HepG2 (cell line): ENCODE results near the gene UGGT1. TPM values are rescaled to one million over a fixed set of nuclear protein-coding genes. Genes with fewer than 3 reads are reported as not detected.

Experiments used
- ARNTL ChIP-seq: sonication (generic); formaldehyde crosslinking; IDR thresholded peaks from 2 replicates; pipeline ENCODE4 v1.4.0; 2020; ENCODE audit warnings: mild to moderate bottlenecking, missing genetic modification reagents
- ATF6 ChIP-seq: sonication (generic); formaldehyde crosslinking; conservative IDR thresholded peaks from 2 replicates; pipeline ENCODE4 v1.4.0; 2020; ENCODE audit warnings: missing genetic modification reagents
- E2F2 ChIP-seq: sonication (generic); formaldehyde crosslinking; IDR thresholded peaks from 2 replicates; pipeline ENCODE4 v1.4.0; 2020; ENCODE audit warnings: missing genetic modification reagents, borderline replicate concordance
- FOXO4 ChIP-seq: sonication (generic); formaldehyde crosslinking; conservative IDR thresholded peaks from 2 replicates; pipeline ENCODE4 v1.8.1; 2023; ENCODE audit warnings: missing genetic modification reagents
- GLI4 ChIP-seq: sonication (generic); formaldehyde crosslinking; IDR thresholded peaks from 2 replicates; pipeline ENCODE4 v1.5.1; 2020; ENCODE audit warnings: missing genetic modification reagents, mild to moderate bottlenecking, moderate library complexity, borderline replicate concordance
- GZF1 ChIP-seq: sonication (generic); formaldehyde crosslinking; IDR thresholded peaks from 2 replicates; pipeline ENCODE4 v1.5.1; 2020; ENCODE audit warnings: mild to moderate bottlenecking, missing genetic modification reagents
- MED13 ChIP-seq: sonication (generic); formaldehyde crosslinking; IDR thresholded peaks from 2 replicates; pipeline ENCODE4 v1.5.0; 2020; ENCODE audit warnings: missing genetic modification reagents
- NFYC ChIP-seq: IDR thresholded peaks from 2 replicates; pipeline ENCODE4 v1.6.1; 2016; ENCODE audit warnings: missing genetic modification reagents, missing compliant biosample characterization
- SUZ12 ChIP-seq: fragments of 150-350 bp; IDR thresholded peaks from 2 replicates; pipeline ENCODE4 v1.6.1; 2014; ENCODE audit warnings: low read depth, low read length
- TBX3 ChIP-seq: fragments of 450-650 bp; IDR thresholded peaks from 2 replicates; pipeline ENCODE4 v1.6.1; 2017; ENCODE audit warnings: antibody characterized with exemption, mild to moderate bottlenecking, inconsistent platforms, borderline replicate concordance
- TFE3 ChIP-seq: IDR thresholded peaks from 2 replicates; pipeline ENCODE4 v1.6.1; 2016
- UBTF ChIP-seq: sonication (generic); formaldehyde crosslinking; IDR thresholded peaks from 2 replicates; pipeline ENCODE4 v1.4.0; 2020; ENCODE audit warnings: mild to moderate bottlenecking, missing genetic modification reagents
- ZHX1 ChIP-seq: sonication (generic); formaldehyde crosslinking; IDR thresholded peaks from 2 replicates; pipeline ENCODE4 v1.8.1; 2022; ENCODE audit warnings: low read depth, mild to moderate bottlenecking, missing genetic modification reagents
- ZNF296 ChIP-seq: sonication (generic); formaldehyde crosslinking; conservative IDR thresholded peaks from 2 replicates; pipeline ENCODE4 v1.5.0; 2020; ENCODE audit warnings: mild to moderate bottlenecking, missing genetic modification reagents
- ZNF652 ChIP-seq: IDR thresholded peaks from 2 replicates; pipeline ENCODE4 v1.6.1; 2016; ENCODE audit warnings: low read depth, borderline replicate concordance
- ZNF7 ChIP-seq: IDR thresholded peaks from 2 replicates; pipeline ENCODE4 v1.6.1; 2016; ENCODE audit warnings: missing biosample characterization, missing genetic modification reagents
- polyA plus RNA-seq, 8 experiments: library from polyadenylated mRNA; depleted of rRNA in 3 of 8; stranded (reverse) in 7 of 8; unstranded in 1 of 8; fragments of >200 nt; fragmentation: Illumina TruSeq in 4 of 8; extraction: Trizol in 4 of 8; gene quantifications; 2 replicates each; pipeline versions ENCODE4 v1.2.1 to v1.2.3, GENCODE V29; 2011 to 2016; ENCODE audit warnings: low read depth in 4 of 8, missing spikeins in 1 of 8, mixed read lengths in 1 of 8; ENCODE audit not compliant: insufficient read depth in 1 of 8
- total RNA-seq, 5 experiments: library from RNA; depleted of rRNA; stranded (reverse); fragments of >200 nt; fragmentation: Illumina TruSeq; extraction: Trizol; gene quantifications; 2 replicates each; pipeline ENCODE4 v1.2.3, GENCODE V29; 2016; ENCODE audit warnings: low read depth in 1 of 5

Gene UGGT1
- total and polyA plus RNA-seq, 2 of the 13 experiments (the other 11 are each of a cell fraction or from before 2014, with no cell fraction given) = 35.8 to 83.2 TPM

- peak; percentile 94 for TF ChIP-seq ZHX1 (CRISPR knock-in tag)
- peak; percentile 75 for TF ChIP-seq ARNTL (CRISPR knock-in tag)
- TF ChIP-seq NFYC (CRISPR knock-in tag) = peak; percentile 78
- TF ChIP-seq ZNF296 (CRISPR knock-in tag) = 0 out of 2 replicates have a peak, but pooled peaks have one; percentile 64
- peak; percentile 56; the same call in 1 of the 2 replicates for TF ChIP-seq MED13 (CRISPR knock-in tag)
- TF ChIP-seq SUZ12 = no peak
- peak; percentile 94 for TF ChIP-seq UBTF (CRISPR knock-in tag)
- TF ChIP-seq E2F2 (CRISPR knock-in tag) = no peak; the same call in 1 of the 2 replicates
- TF ChIP-seq TBX3 = peak; percentile 65
- TF ChIP-seq TFE3 (CRISPR knock-in tag) = peak; percentile 60; the same call in 1 of the 2 replicates
- TF ChIP-seq ATF6 (CRISPR knock-in tag) = no peak; the same call in 1 of the 2 replicates
- TF ChIP-seq GZF1 (CRISPR knock-in tag) = peak; percentile 86
- peak; percentile 41; the same call in 1 of the 2 replicates for TF ChIP-seq ZNF652
- TF ChIP-seq FOXO4 = no peak
- TF ChIP-seq GLI4 (CRISPR knock-in tag) = peak; percentile 87
- TF ChIP-seq ZNF7 (CRISPR knock-in tag) = no peak
These were observed at the start of gene UGGT1 (continued) for GRCh38 chr2:128090945-128091725.
